HepG2 (cell line): ENCODE results near the gene RWDD2A. TPM values are rescaled to one million over a fixed set of nuclear protein-coding genes. Genes with fewer than 3 reads are reported as not detected.

ENCODE experiments used
- ATAC-seq: fragments of 200-7000 bp; cut with Tn5 transposase; 3 replicates; pipeline ENCODE4 v1.9.1; 2020; ENCODE audit warnings: mild to moderate bottlenecking, moderate library complexity
- BruUV-seq: library from RNA; stranded (reverse); fragments of 400-500 nt; replicated peaks from 2 replicates; lab custom pipeline; 2021; lab: Mats Ljungman, UMichigan
- CTCF ChIA-PET: fragments of 300-600 bp; formaldehyde crosslinking; extraction: SDS; loops from one replicate; lab custom pipeline; 2021; ENCODE audit warnings: low total read pairs, inconsistent platforms, low intra/inter-chr PET ratio; lab: Yijun Ruan, JAX
- POLR2A ChIA-PET: fragments of 350-600 bp; sonication (Branson Sonifier 250); formaldehyde crosslinking; loops from one replicate; lab custom pipeline; 2020; ENCODE audit warnings: antibody characterized with exemption, inconsistent platforms; lab: Yijun Ruan, JAX
- DNase-seq: peaks from one replicate; pipeline ENCODE4 v3.0.0-alpha.2; 2015; ENCODE audit warnings: low spot score
- FAIRE-seq: peaks from 3 replicates; lab custom pipeline; 2011; peaks lifted over from hg19 to GRCh38; lab: Jason Lieb, UNC
- H2AFZ ChIP-seq: one replicate; pipeline ENCODE4 v1.6.1; 2011; ENCODE audit warnings: low read length, inconsistent platforms
- H3K27ac ChIP-seq: fragments of 300-600 bp; 3 replicates; pipeline ENCODE4 v1.8.0; 2011; ENCODE audit warnings: mixed run types, mild to moderate bottlenecking, mixed read lengths, low read length, inconsistent platforms; ENCODE audit not compliant: insufficient read depth; ENCODE audit errors: extremely low read length
- H3K27me3 ChIP-seq, 2 experiments: fragments of 200-600 bp in 1 of 2; 2 replicates in 1 of 2; 3 replicates in 1 of 2; pipeline versions ENCODE4 v1.6.0 to v1.8.0; 2011; ENCODE audit warnings: low read length in 2 of 2, mild to moderate bottlenecking in 2 of 2, moderate library complexity in 2 of 2, inconsistent platforms in 1 of 2; ENCODE audit not compliant: insufficient read depth in 2 of 2, control insufficient read depth in 1 of 2
- H3K36me3 ChIP-seq, 2 experiments: fragments of 200-600 bp in 1 of 2; replicated peaks in 1 of 2; 2 replicates in 1 of 2; 3 replicates in 1 of 2; pipeline versions ENCODE4 v1.5.1 to v1.8.0; 2011; ENCODE audit warnings: low read length in 2 of 2, inconsistent platforms in 1 of 2; ENCODE audit not compliant: insufficient read depth in 2 of 2, control insufficient read depth in 1 of 2
- H3K4me1 ChIP-seq: 2 replicates; pipeline ENCODE4 v1.5.1; 2012; ENCODE audit warnings: low read length, inconsistent platforms; ENCODE audit not compliant: insufficient read depth
- H3K4me2 ChIP-seq: 2 replicates; pipeline ENCODE4 v1.6.0; 2011; ENCODE audit warnings: low read depth, low read length, inconsistent platforms
- H3K4me3 ChIP-seq, 3 experiments: fragments of 200-600 bp in 1 of 3; sonication (generic), shearing (Covaris generic) in 1 of 3; replicated peaks in 1 of 3; 2 replicates each; pipeline ENCODE4 v1.5.1; 2011 to 2016; ENCODE audit warnings: low read length in 3 of 3, inconsistent platforms in 2 of 3, low read depth in 2 of 3, mild to moderate bottlenecking in 2 of 3, control low read depth in 1 of 3, mixed read lengths in 1 of 3; ENCODE audit not compliant: insufficient read depth in 1 of 3
- H3K79me2 ChIP-seq: one replicate; pipeline ENCODE4 v1.6.1; 2011; ENCODE audit warnings: low read length, inconsistent platforms; ENCODE audit not compliant: insufficient read depth
- H3K9ac ChIP-seq: 2 replicates; pipeline ENCODE4 v1.6.0; 2011; ENCODE audit warnings: mild to moderate bottlenecking, low read depth, low read length, inconsistent platforms; ENCODE audit not compliant: insufficient read depth
- H3K9me3 ChIP-seq: 2 replicates; pipeline ENCODE4 v1.5.1; 2012; ENCODE audit warnings: mild to moderate bottlenecking, low read length
- H4K20me1 ChIP-seq: 2 replicates; pipeline ENCODE4 v1.6.0; 2011; ENCODE audit warnings: inconsistent platforms, mild to moderate bottlenecking, low read length, moderate library complexity; ENCODE audit not compliant: insufficient read depth
- BORCS8-MEF2B ChIP-seq: sonication (generic); formaldehyde crosslinking; IDR thresholded peaks from 2 replicates; pipeline ENCODE4 v1.8.0; 2022; ENCODE audit warnings: mild to moderate bottlenecking, missing genetic modification reagents
- ELF4 ChIP-seq: sonication (generic); formaldehyde crosslinking; IDR thresholded peaks from 2 replicates; pipeline ENCODE4 v1.5.0; 2020; ENCODE audit warnings: missing genetic modification reagents, mild to moderate bottlenecking, moderate library complexity, borderline replicate concordance
- FOXC1 ChIP-seq: sonication (generic); formaldehyde crosslinking; IDR thresholded peaks from 2 replicates; pipeline ENCODE4 v1.8.0; 2022; ENCODE audit warnings: mild to moderate bottlenecking, missing genetic modification reagents, borderline replicate concordance
- GABPA ChIP-seq, 2 experiments: IDR thresholded peaks; 2 replicates each; pipeline ENCODE4 v1.6.1; 2011 to 2016; ENCODE audit warnings: low read depth in 2 of 2, low read length in 1 of 2, missing biosample characterization in 1 of 2, missing genetic modification characterization in 1 of 2
- SIX1 ChIP-seq: sonication (generic); formaldehyde crosslinking; IDR thresholded peaks from 2 replicates; pipeline ENCODE4 v1.4.0; 2020; ENCODE audit warnings: missing genetic modification reagents, borderline replicate concordance
- THRA ChIP-seq: sonication (generic); formaldehyde crosslinking; IDR thresholded peaks from 2 replicates; pipeline ENCODE4 v1.4.0; 2020; ENCODE audit warnings: missing genetic modification reagents, borderline replicate concordance
- TRIM22 ChIP-seq: fragments of 450-650 bp; IDR thresholded peaks from 2 replicates; pipeline ENCODE4 v1.6.1; 2017
- ZBTB14 ChIP-seq: sonication (generic); formaldehyde crosslinking; IDR thresholded peaks from 2 replicates; pipeline ENCODE4 v1.4.0; 2020; ENCODE audit warnings: missing genetic modification reagents
- ZNF264 ChIP-seq: sonication (generic); formaldehyde crosslinking; IDR thresholded peaks from 2 replicates; pipeline ENCODE4 v1.4.0; 2020; ENCODE audit warnings: missing genetic modification reagents
- ZNF317 ChIP-seq: sonication (generic); formaldehyde crosslinking; IDR thresholded peaks from 2 replicates; pipeline ENCODE4 v1.5.0; 2020; ENCODE audit warnings: mild to moderate bottlenecking, missing genetic modification reagents
- ZNF460 ChIP-seq: sonication (generic); formaldehyde crosslinking; IDR thresholded peaks from 2 replicates; pipeline ENCODE4 v1.5.1; 2020; ENCODE audit warnings: missing genetic modification reagents, mild to moderate bottlenecking, borderline replicate concordance
- ZNF619 ChIP-seq: sonication (generic); formaldehyde crosslinking; IDR thresholded peaks from 2 replicates; pipeline ENCODE4 v1.4.0; 2020; ENCODE audit warnings: mild to moderate bottlenecking, missing genetic modification reagents
- ZNF644 ChIP-seq: IDR thresholded peaks from 2 replicates; pipeline ENCODE4 v1.6.1; 2016; ENCODE audit warnings: low read depth
- WGBS: methylation state at CpG from one replicate; pipeline ENCODE4 v1.1.6; 2017; ENCODE audit warnings: low lambda C conversion rate; 5-methylcytosine and 5-hydroxymethylcytosine counted together
- in situ Hi-C: cut with HindIII; loops from 2 replicates; pipeline ENCODE4 v1.10.0; 2017; ENCODE audit warnings: low pct_unique_long_range_greater_than_20kb; ENCODE audit not compliant: extremely low pct_ligation_motif_present
- intact Hi-C: fragments of 100-400 bp; cut with micrococcal nuclease; formaldehyde crosslinking; loops from one replicate; pipeline ENCODE4 v1.10.0; 2022; ENCODE audit not compliant: unreplicated experiment
- polyA plus RNA-seq, 8 experiments: library from polyadenylated mRNA; depleted of rRNA in 3 of 8; stranded (reverse) in 7 of 8; unstranded in 1 of 8; fragments of >200 nt; fragmentation: Illumina TruSeq in 4 of 8; extraction: Trizol in 4 of 8; gene quantifications; 2 replicates each; pipeline versions ENCODE4 v1.2.1 to v1.2.3, GENCODE V29; 2011 to 2016; ENCODE audit warnings: low read depth in 4 of 8, missing spikeins in 1 of 8, mixed read lengths in 1 of 8; ENCODE audit not compliant: insufficient read depth in 1 of 8
- total RNA-seq, 5 experiments: library from RNA; depleted of rRNA; stranded (reverse); fragments of >200 nt; fragmentation: Illumina TruSeq; extraction: Trizol; gene quantifications; 2 replicates each; pipeline ENCODE4 v1.2.3, GENCODE V29; 2016; ENCODE audit warnings: low read depth in 1 of 5

The RWDD2A gene
- total and polyA plus RNA-seq, 2 of the 13 experiments (the other 11 are each of a cell fraction or from before 2014, with no cell fraction given), result 5.3 to 8.1 TPM

GRCh38 chr6:83169511-83169910 lies 23.6 kb upstream of the RWDD2A start (continued):
- no peak for TF ChIP-seq GABPA (IDR thresholded peaks at IDR 0.05; ENCODE audit: low read depth, low read length)
- no peak for TF ChIP-seq GABPA (CRISPR knock-in tag; IDR thresholded peaks at IDR 0.05; ENCODE audit: low read depth)
- TF ChIP-seq SIX1, result no peak
- no peak for TF ChIP-seq ZNF644
- TF ChIP-seq, all 625 proteins: peak for 0

- ATAC-seq (no peak), DNase-seq (no peak), FAIRE-seq (no peak)
- peaks cover 10 to 89% of the 10 kb centered on the region in 2 experiments for H3K36me3 ChIP-seq
- TF ChIP-seq ELF4 (CRISPR knock-in tag) (no peak), ZNF460 (no peak)
- H3K4me1 ChIP-seq, result no peaks in the 10 kb centered on the region
- H3K9ac ChIP-seq, result no peak overlapping the region
- in situ Hi-C loops (loop anchor here (25.0 kb wide), 1 partner anchor 939 kb away; the partner anchor contains the start of gene IBTK), intact Hi-C loops (no loop called here)
- 97% methylated on average over 4 of the region's 4 CpGs for WGBS
- CTCF ChIA-PET, result no interaction called here
- no peaks in the 10 kb centered on the region for H3K9me3 ChIP-seq
- H2AFZ ChIP-seq, result no peak overlapping the region
- no peak overlapping the region for H3K4me2 ChIP-seq
- H3K27me3 ChIP-seq, result no peaks in the 10 kb centered on the region
- no peaks in the 10 kb centered on the region for H4K20me1 ChIP-seq
- POLR2A ChIA-PET, result no interaction called here
- no peak overlapping the region for H3K4me3 ChIP-seq
- H3K79me2 ChIP-seq, result no peaks in the 10 kb centered on the region
- H3K27ac ChIP-seq, result no peak overlapping the region
- BruUV-seq, result no TSS peak
These were observed 16.9 kb upstream of the RWDD2A start for GRCh38 chr6:83176246-83176645.

GRCh38 chr6:83180426-83180950 lies 12.7 kb upstream of the RWDD2A start:
- DNase-seq, result no peak
- Histone ChIP-seq H3K36me3 (peaks cover 11 to 87% of the 10 kb centered on the region in 2 experiments), H3K9ac (no peak overlapping the region), H3K4me3 (no peak overlapping the region), H3K4me2 (no peak overlapping the region), H3K27ac (no peak overlapping the region), H4K20me1 (no peaks in the 10 kb centered on the region), H3K79me2 (peaks cover 7% of the 10 kb centered on the region), H3K4me1 (no peaks in the 10 kb centered on the region), H3K9me3 (no peaks in the 10 kb centered on the region), H2AFZ (no peak overlapping the region), H3K27me3 (no peaks in the 10 kb centered on the region)
- ChIA-PET POLR2A (interaction anchor here (1.4 kb wide), 1 partner anchor 12 kb away, joined by 5 read pairs; the partner anchor contains the start of genes PGM3 and RWDD2A), CTCF (no interaction called here)
- ATAC-seq, result no peak
- no TSS peak for BruUV-seq
- in situ Hi-C loops, result loop anchor here (25.0 kb wide), 1 partner anchor 943 kb away; the partner anchor contains the start of gene IBTK
- intact Hi-C loops, result no loop called here
- FAIRE-seq, result no peak
- TF ChIP-seq BORCS8-MEF2B (CRISPR knock-in tag) (no peak), THRA (CRISPR knock-in tag) (no peak), ZNF619 (CRISPR knock-in tag) (no peak), FOXC1 (CRISPR knock-in tag) (no peak), ZNF317 (no peak), ZNF264 (CRISPR knock-in tag) (no peak), ZBTB14 (no peak), TRIM22 (no peak)
